GM23338 (cell line): ENCODE results near the gene MGLL. TPM values are rescaled to one million over a fixed set of nuclear protein-coding genes. Genes with fewer than 3 reads are reported as not detected.

Experiments used
- ATAC-seq: fragments of 200-7000 bp; cut with Tn5 transposase; 3 replicates; pipeline ENCODE4 v1.9.1; 2020
- DNase-seq: peaks from one replicate; pipeline ENCODE4 v3.0.0-alpha.2; 2015; ENCODE audit warnings: low spot score
- H2AFZ ChIP-seq: fragments of 200-600 bp; sonication (generic); 2 replicates; pipeline ENCODE4 v1.8.0; 2016; ENCODE audit warnings: antibody characterized with exemption, mild to moderate bottlenecking, moderate library complexity
- H3F3A ChIP-seq: fragments of 200-600 bp; sonication (generic); replicated peaks from 2 replicates; pipeline ENCODE4 v1.8.0; 2017; ENCODE audit warnings: antibody characterized with exemption, mixed run types, low read depth
- H3K27ac ChIP-seq: fragments of 200-600 bp; sonication (generic); 2 replicates; pipeline ENCODE4 v1.6.1; 2016; ENCODE audit warnings: low read depth
- H3K27me3 ChIP-seq: fragments of 200-600 bp; sonication (generic); 2 replicates; pipeline ENCODE4 v1.8.0; 2016; ENCODE audit warnings: mild to moderate bottlenecking, mixed run types, moderate library complexity; ENCODE audit not compliant: insufficient read depth
- H3K36me3 ChIP-seq: fragments of 200-600 bp; sonication (generic); 2 replicates; pipeline ENCODE4 v1.8.0; 2016; ENCODE audit warnings: mild to moderate bottlenecking; ENCODE audit not compliant: insufficient read depth
- H3K4me1 ChIP-seq: fragments of 200-600 bp; sonication (generic); 2 replicates; pipeline ENCODE4 v1.8.0; 2016; ENCODE audit warnings: mild to moderate bottlenecking, moderate library complexity; ENCODE audit not compliant: insufficient read depth
- H3K4me2 ChIP-seq: fragments of 200-600 bp; sonication (generic); 2 replicates; pipeline ENCODE4 v1.7.1; 2017; ENCODE audit warnings: mixed run types
- H3K4me3 ChIP-seq: fragments of 200-600 bp; sonication (generic); 2 replicates; pipeline ENCODE4 v1.6.1; 2016; ENCODE audit warnings: mixed run types
- H3K79me2 ChIP-seq: fragments of 200-600 bp; sonication (generic); replicated peaks from 2 replicates; pipeline ENCODE4 v1.8.0; 2017; ENCODE audit warnings: mild to moderate bottlenecking; ENCODE audit not compliant: insufficient read depth
- H3K9me2 ChIP-seq: fragments of 200-600 bp; sonication (generic); 2 replicates; pipeline ENCODE4 v1.8.0; 2017; ENCODE audit not compliant: insufficient read depth
- H4K20me1 ChIP-seq: fragments of 200-600 bp; sonication (generic); replicated peaks from 2 replicates; pipeline ENCODE4 v1.8.0; 2017; ENCODE audit warnings: mild to moderate bottlenecking; ENCODE audit not compliant: insufficient read depth
- H3K27ac Mint-ChIP-seq: 2 replicates; pipeline ENCODE4 v1.8.0; 2020; ENCODE audit warnings: inconsistent platforms, mild to moderate bottlenecking, moderate library complexity, mixed read lengths
- H3K27me3 Mint-ChIP-seq: 3 replicates; pipeline ENCODE4 v1.8.0; 2022; ENCODE audit warnings: low read depth, mild to moderate bottlenecking, moderate library complexity, mixed read lengths, inconsistent platforms; ENCODE audit not compliant: insufficient read depth, poor library complexity
- H3K36me3 Mint-ChIP-seq: 3 replicates; pipeline ENCODE4 v1.8.0; 2021; ENCODE audit warnings: low read depth, mild to moderate bottlenecking, inconsistent platforms, moderate library complexity, mixed read lengths
- H3K4me1 Mint-ChIP-seq: 3 replicates; pipeline ENCODE4 v1.8.0; 2020; ENCODE audit warnings: mild to moderate bottlenecking, inconsistent platforms, mixed read lengths
- H3K4me3 Mint-ChIP-seq: 3 replicates; pipeline ENCODE4 v1.8.0; 2021; ENCODE audit warnings: moderate library complexity, mild to moderate bottlenecking, inconsistent platforms, mixed read lengths
- H3K9me3 Mint-ChIP-seq: 3 replicates; pipeline ENCODE4 v1.8.0; 2020; ENCODE audit warnings: moderate library complexity, mild to moderate bottlenecking, inconsistent platforms, mixed read lengths
- EZH2 ChIP-seq: fragments of 200-600 bp; sonication (generic); IDR thresholded peaks from one replicate; pipeline ENCODE4 v1.8.0; 2017; ENCODE audit warnings: antibody characterized with exemption, mild to moderate bottlenecking, low read depth; ENCODE audit not compliant: unreplicated experiment
- EZH2phosphoT487 ChIP-seq: fragments of 200-600 bp; sonication (generic); IDR thresholded peaks from one replicate; pipeline ENCODE4 v1.8.1; 2018; ENCODE audit warnings: antibody characterized with exemption; ENCODE audit not compliant: unreplicated experiment
- NANOG ChIP-seq: IDR thresholded peaks from 2 replicates; pipeline ENCODE4 v1.6.1; 2016; ENCODE audit warnings: antibody characterized with exemption, borderline replicate concordance
- POLR2AphosphoS5 ChIP-seq: IDR thresholded peaks from 2 replicates; pipeline ENCODE4 v1.6.1; 2016; ENCODE audit warnings: antibody characterized with exemption, low read depth
- STAT1 ChIP-seq: IDR thresholded peaks from one replicate; pipeline ENCODE4 v1.6.1; 2016; ENCODE audit warnings: antibody characterized with exemption; ENCODE audit not compliant: unreplicated experiment
- ZNF114 ChIP-seq: fragments of 250-450 bp; sonication (Bioruptor Pico); IDR thresholded peaks from 2 replicates; pipeline ENCODE4 v1.5.0; 2020; ENCODE audit warnings: mild to moderate bottlenecking, moderate library complexity
- ZNF331 ChIP-seq: fragments of 250-450 bp; sonication (Bioruptor Pico); IDR thresholded peaks from 2 replicates; pipeline ENCODE4 v1.5.0; 2020; ENCODE audit warnings: low read depth, mild to moderate bottlenecking, moderate library complexity
- ZNF462 ChIP-seq: fragments of 250-450 bp; sonication (Bioruptor Pico); IDR thresholded peaks from 2 replicates; pipeline ENCODE4 v1.5.0; 2020; ENCODE audit warnings: mild to moderate bottlenecking, moderate library complexity
- polyA plus RNA-seq: library from polyadenylated mRNA; unstranded; fragments of >200 nt; fragmentation: Nextera tagmentation; extraction: Ambion mirVana; gene quantifications from 2 replicates; pipeline ENCODE4 v1.2.1, GENCODE V29; 2016
- total RNA-seq: library from RNA; depleted of rRNA; stranded (reverse); fragments of >200 nt; shearing (Covaris generic); gene quantifications from 2 replicates; pipeline ENCODE4 v1.2.3, GENCODE V29; 2014
- TF ChIP-seq, protein P1 (sequence below), 2 experiments: fragments of 200-600 bp in 1 of 2; sonication (generic) in 1 of 2; conservative IDR thresholded peaks; 2 replicates each; pipeline versions ENCODE4 v1.5.1 to v1.6.1; 2016 to 2017; ENCODE audit warnings: antibody characterized with exemption in 2 of 2, low read depth in 2 of 2, mild to moderate bottlenecking in 2 of 2, moderate library complexity in 1 of 2
- TF ChIP-seq, protein P2 (sequence below): IDR thresholded peaks from 2 replicates; pipeline ENCODE4 v1.6.1; 2016; ENCODE audit warnings: antibody characterized with exemption

The MGLL gene
- total and polyA plus RNA-seq, 2 experiments from 2014 or later: 0.71 to 0.83 TPM

GRCh38 chr3:127661600-127661999 is 160.7 kb downstream of the MGLL start (continued):
- no peak for TF ChIP-seq ZNF462 (CRISPR knock-in tag)

DNA sequence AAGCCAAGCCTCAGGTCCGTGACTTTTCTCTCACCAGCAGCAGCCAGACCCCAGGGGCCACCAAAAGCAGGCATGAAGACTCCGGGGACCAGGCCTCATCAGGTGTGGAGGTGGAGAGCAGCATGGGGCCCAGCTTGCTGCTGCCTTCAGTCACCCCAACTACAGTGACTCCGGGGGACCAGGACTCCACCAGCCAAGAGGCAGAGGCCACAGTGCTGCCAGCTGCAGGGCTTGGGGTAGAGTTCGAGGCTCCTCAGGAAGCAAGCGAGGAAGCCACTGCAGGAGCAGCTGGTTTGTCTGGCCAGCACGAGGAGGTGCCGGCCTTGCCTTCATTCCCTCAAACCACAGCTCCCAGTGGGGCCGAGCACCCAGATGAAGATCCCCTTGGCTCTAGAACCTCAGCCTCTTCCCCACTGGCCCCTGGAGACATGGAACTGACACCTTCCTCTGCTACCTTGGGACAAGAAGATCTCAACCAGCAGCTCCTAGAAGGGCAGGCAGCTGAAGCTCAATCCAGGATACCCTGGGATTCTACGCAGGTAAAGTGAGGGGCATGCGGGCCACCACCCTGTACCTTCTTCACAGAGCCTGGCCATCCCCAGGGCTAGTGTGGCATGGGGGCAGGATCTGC is 161.6 kb downstream of the MGLL start:
- Mint-ChIP-seq H3K36me3 (peaks cover 17% of the 10 kb centered on the region), H3K9me3 (no peaks in the 10 kb centered on the region), H3K27me3 (no peaks in the 10 kb centered on the region), H3K27ac (no peak overlapping the region), H3K4me1 (no peaks in the 10 kb centered on the region; the same call in 2 of the 3 replicates), H3K4me3 (no peak overlapping the region)
- Histone ChIP-seq H3F3A (no peaks in the 10 kb centered on the region), H3K27ac (no peak overlapping the region), H3K4me1 (no peaks in the 10 kb centered on the region), H3K79me2 (no peaks in the 10 kb centered on the region), H3K4me3 (no peak overlapping the region), H3K4me2 (no peak overlapping the region), H3K9me2 (no peaks in the 10 kb centered on the region), H3K27me3 (no peaks in the 10 kb centered on the region), H4K20me1 (peaks cover 6% of the 10 kb centered on the region; the same call in 1 of the 2 replicates), H2AFZ (no peak overlapping the region), H3K36me3 (peaks cover 5% of the 10 kb centered on the region; the same call in 1 of the 2 replicates)
- no peak for DNase-seq
- ATAC-seq: no peak
- no peak for TF ChIP-seq ZNF114 (CRISPR knock-in tag)
- TF ChIP-seq EZH2phosphoT487: no peak
- TF ChIP-seq ZNF331: no peak
- no peak for TF ChIP-seq EZH2
- no peak for TF ChIP-seq POLR2AphosphoS5
- no peak for TF ChIP-seq NANOG
- no peak for TF ChIP-seq STAT1
- TF ChIP-seq, protein P1, sequence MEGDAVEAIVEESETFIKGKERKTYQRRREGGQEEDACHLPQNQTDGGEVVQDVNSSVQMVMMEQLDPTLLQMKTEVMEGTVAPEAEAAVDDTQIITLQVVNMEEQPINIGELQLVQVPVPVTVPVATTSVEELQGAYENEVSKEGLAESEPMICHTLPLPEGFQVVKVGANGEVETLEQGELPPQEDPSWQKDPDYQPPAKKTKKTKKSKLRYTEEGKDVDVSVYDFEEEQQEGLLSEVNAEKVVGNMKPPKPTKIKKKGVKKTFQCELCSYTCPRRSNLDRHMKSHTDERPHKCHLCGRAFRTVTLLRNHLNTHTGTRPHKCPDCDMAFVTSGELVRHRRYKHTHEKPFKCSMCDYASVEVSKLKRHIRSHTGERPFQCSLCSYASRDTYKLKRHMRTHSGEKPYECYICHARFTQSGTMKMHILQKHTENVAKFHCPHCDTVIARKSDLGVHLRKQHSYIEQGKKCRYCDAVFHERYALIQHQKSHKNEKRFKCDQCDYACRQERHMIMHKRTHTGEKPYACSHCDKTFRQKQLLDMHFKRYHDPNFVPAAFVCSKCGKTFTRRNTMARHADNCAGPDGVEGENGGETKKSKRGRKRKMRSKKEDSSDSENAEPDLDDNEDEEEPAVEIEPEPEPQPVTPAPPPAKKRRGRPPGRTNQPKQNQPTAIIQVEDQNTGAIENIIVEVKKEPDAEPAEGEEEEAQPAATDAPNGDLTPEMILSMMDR (conservative IDR thresholded peaks at IDR 0.05; ENCODE audit: low read depth in 2 of 2): no peak
- TF ChIP-seq, protein P2, sequence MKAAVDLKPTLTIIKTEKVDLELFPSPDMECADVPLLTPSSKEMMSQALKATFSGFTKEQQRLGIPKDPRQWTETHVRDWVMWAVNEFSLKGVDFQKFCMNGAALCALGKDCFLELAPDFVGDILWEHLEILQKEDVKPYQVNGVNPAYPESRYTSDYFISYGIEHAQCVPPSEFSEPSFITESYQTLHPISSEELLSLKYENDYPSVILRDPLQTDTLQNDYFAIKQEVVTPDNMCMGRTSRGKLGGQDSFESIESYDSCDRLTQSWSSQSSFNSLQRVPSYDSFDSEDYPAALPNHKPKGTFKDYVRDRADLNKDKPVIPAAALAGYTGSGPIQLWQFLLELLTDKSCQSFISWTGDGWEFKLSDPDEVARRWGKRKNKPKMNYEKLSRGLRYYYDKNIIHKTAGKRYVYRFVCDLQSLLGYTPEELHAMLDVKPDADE: no peak
